HG02759 (cell line): ENCODE measurements around the gene ABCA2.

Experiments used
- ATAC-seq: cut with Tn5 transposase; IDR thresholded peaks from one replicate; pipeline ENCODE4 v1.9.1; 2021; ENCODE audit warnings: mild to moderate bottlenecking, moderate library complexity; ENCODE audit not compliant: unreplicated experiment

ABCA2 gene

DNA sequence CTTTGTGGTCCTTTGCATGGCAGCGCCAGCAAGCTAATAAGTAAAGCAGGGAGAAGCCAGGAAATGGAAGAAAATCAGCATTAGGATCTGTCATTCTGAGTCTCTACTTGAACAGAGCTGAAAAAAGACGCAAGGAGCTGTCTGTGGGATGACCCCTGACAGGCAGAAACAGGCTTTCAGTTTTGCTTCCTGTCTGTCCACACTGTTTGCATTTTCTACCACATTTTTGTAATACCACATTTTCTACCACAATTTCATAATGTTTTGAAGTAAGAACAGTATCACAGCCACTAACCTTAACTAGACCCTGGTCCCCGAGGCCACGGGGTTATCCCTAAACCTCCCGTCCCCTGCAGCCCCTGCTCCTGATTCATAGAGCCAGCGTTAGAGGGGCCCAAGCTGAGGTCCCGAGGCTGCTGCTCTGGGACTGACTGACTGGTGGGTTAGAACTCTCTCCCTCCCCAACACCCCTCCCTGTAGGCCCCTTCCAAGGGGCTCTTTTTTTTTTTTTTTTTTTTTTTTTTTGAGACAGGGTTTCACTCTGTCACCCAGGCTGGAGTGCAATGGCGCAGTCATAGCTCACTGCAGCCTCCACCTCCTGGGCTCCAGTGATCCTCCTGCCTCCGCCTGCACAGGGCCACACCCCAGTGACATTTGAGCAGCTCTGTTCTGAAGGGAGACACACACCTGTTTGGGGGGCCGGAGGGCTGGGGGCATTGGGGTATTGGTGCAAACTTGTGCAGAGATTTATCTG is 27.7 kb downstream of the ABCA2 start:
- peak; percentile 73 for ATAC-seq

DNA sequence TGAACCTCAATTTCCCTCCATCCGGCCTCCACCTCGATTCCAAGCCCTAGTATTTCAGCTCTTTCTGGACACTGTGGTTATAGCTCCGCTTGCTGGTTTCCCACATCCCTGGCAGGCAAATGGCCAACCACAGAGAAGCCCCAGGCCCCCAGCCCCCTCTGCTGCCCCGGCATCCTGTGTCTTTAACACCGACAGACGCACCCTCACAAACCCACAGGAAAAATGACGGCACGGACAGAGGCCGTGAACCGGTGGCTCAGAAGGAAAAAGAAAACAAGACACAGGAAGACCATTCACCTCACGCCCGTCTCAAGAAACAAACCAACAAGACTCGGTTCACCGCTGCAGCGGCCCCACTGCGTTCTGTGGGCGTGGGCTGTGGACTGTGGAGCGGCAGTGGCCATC is 30.2 kb downstream of the ABCA2 start:
- no peak for ATAC-seq

DNA sequence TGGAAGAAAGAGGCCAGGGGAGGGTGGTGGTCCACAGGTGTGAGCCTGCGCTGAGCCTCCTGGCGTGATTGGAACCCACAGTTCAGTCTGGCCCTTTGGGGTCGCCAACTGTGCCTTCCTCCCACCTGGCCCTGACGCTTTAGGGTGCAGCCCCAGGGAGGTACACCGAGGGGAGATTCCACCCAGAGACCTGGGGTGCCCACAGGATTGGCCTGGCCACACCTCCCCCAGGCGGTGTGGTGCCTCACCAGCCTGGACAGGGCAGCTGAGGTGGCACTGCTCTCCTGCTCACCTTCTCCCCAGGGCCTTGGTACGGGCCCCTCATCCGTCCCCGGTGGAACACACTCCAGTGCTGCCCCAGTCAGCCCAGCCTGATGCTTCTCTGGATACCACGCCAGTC is 30.7 kb downstream of the ABCA2 start:
- ATAC-seq: no peak

DNA sequence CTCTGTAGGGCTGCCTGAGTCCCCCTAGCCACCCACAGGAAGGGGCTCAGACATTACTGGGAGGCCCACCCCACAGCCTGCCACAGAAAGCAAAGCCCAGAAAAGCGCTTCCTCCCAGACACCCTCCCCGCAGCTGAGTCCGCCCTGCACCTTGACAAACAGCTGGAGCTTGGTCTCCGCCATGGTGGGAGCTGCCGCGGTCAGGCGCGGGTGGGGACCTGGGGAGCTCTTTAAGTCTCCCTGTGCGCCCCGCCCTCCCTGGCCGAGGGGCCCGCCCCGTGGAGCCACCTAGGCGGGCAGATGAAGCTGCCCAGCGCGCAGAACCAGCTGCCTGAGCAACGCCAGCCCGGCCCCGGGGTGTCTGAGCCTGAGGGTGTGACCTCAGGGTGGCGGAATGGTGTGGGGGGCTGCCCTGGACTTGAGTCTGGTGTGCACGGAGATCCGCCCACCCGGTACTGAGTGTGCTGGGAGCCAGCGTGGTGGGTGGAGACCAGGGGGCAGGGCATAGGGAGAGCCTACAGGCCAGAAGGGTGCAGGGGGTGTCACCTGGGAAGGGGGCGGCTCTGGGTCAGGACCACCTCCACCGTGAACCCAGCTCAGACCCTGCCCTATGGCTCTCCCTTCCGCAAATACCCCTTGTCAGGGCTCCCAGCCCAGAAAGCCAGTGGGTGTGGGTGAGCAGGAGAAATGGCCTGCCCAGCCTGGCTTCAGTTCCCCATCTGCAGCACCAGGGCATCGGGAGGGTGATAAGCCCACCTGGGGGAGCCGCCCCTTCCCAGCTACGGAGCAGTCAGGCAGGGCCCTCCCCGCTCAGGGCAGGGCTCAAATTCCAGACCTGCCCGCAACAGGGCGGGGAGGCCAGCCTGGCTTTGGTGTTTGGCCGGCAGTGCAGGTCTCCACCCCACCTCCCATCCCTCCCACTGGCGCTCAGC is 31.4 kb downstream of the ABCA2 start, which contains the start of gene CLIC3:
Gene CLIC3, minus strand, starts transcription at position 208 of the 932 bp plus-strand sequence. Its CDS starts 25 bp downstream, at position 183.
- ATAC-seq: no peak

DNA sequence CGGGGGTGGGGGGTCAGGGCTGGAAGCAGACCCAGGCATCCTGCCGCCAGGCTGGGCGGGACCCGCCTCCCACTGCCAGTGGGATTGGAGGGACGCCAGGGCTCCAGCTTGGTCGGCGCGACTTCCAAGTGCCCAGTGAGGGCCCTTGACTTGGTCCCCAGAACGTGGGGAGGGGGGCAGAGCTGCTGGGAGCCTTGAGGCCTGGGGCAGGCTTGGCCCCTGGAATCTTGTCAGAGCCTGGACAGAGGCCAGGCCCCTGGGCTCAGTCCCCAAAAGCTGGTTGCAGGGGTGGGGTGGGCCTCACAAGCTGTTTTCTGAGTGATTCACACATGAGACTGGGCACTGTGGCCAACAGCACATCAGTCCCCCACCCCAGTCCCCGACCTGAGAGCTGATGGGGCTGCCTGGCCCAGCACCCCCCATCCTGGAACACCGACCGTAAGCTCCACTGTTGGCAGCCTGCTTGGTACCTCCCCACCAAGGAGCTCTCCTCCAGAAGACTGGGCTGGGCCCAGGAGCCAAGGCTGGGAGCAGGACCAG is 32.2 kb downstream of the ABCA2 start:
- no peak for ATAC-seq

DNA sequence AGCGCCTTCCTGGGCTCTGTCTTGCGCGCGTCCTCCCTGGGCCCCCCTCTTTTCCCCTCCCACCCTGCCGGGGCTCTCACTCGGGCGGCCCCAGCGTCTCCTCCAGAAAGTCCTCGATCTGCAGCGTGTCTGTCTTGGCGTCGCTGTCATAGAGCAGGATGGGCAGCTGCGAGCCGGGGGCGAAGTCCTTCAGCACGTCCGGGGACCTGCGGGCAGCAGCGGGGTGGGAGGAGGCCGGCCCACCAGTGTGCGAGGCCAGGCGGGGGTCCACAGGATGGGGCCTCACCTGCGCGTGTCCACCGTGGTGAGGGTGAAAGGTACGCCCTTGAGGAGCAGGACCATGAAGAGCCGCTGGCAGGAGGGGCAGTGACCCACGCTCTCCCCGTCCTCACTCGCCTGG is 32.7 kb downstream of the ABCA2 start:
- no peak for ATAC-seq

DNA sequence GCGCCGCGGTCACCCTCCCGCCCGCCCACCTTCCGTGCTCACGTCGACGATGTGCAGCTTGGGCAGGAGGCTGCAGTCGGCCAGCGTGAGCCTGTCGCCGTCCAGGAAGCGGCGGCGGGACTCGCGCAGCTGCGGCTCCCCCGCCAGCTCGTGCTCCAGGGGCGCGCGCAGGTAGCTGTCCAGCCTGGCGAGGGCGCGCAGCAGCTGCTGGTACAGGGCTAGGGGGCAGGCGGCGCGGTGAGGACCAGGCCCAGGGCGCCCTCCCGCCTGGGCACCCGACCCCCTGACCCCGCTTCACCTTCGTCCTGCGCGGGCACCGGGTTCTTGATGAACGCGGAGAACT is 33.2 kb downstream of the ABCA2 start:
- no peak for ATAC-seq

DNA sequence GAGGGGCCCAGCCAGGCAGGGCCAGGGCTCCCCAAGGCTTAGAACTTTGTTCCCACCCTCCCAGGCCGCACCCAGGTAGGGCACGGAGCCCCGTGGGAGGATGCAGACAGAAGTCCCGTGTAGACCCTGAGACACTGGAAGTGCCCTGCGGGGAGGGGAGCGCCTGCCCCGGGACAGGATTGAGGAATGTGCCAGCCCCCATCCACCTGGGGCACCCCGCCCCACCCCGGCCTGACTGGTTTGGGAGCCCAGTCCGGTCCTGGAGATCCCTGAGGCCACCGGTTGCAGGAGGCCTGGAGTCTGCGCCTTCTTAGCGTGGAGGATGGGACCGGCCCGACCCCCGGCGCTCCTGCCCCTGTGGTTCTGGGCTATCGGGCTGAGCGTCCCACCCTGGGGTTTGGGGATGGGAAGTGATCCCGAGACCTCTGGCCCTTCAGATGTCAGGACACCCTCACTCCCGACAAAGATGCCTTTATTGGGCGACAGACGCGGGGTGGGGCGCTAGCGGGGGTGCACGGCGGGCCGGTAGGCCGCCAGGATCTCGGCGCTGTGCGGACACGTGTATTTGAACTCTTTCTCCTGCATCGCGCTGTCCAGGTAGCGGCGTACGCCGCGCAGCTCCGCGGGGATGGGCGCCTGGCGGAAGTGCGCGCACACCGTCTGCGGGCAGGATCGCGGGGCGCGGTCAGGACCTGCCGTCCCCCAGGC is 33.7 kb downstream of the ABCA2 start:
- ATAC-seq: no peak

DNA sequence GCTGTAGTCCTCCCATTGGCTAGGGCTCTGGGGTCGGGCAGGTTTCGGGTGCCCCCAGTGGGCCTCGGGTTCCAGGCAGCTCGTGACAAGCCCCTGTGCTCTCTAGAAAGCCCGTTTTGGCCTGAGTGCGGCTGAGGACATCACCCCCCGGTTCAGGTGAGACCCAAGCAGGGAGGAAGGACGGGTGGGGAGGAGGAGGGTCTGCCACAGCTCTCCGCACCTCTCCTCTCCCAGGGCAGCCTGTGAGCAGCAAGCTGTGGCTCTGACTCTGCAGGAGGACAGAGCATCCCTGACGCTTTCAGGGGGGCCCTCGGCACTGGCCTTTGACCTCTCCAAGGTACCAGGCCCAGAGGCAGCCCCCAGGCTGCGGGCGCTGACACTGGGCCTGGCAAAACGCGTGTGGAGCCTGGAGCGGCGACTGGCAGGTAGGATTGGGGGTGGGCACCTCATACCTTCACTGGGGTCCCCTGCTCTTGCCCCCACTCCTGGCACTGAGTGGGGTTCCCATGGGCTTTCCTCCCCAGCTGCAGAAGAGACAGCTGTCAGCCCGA is 35.1 kb downstream of the ABCA2 start:
- ATAC-seq: no peak

- peak; percentile 93 for ATAC-seq
Measured at GRCh38 chr9:136991993-136992818, 35.8 kb downstream of the ABCA2 start, which contains the start of gene PAXX. PAXX (plus strand) TSS chr9:136992422; CDS start chr9:136992444, 22 bp downstream.

GRCh38 chr9:136990242-136990911 is 37.7 kb downstream of the ABCA2 start:
- ATAC-seq: no peak

DNA sequence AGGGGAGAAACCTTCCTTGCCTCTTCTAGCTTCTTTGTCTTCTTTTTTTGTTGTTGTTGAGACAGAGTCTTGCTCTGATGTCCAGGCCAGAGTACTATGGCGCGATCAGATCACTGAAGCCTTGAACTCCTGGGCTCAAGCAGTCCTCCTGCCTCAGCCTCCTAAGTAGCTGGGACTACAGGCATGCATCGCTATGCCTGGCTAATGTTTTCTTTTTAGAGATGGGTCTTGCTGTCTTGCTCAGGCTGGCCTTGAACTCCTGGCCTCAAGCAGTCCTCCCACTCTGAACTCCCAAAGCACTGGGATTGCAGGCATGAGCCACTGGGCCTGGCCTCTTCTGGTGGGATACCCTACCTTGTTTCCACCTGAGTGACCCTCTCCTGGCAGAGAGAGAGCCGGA is 39.2 kb downstream of the ABCA2 start:
- no peak for ATAC-seq

GRCh38 chr9:136985853-136986252 is 42.2 kb downstream of the ABCA2 start:
- ATAC-seq: no peak

DNA sequence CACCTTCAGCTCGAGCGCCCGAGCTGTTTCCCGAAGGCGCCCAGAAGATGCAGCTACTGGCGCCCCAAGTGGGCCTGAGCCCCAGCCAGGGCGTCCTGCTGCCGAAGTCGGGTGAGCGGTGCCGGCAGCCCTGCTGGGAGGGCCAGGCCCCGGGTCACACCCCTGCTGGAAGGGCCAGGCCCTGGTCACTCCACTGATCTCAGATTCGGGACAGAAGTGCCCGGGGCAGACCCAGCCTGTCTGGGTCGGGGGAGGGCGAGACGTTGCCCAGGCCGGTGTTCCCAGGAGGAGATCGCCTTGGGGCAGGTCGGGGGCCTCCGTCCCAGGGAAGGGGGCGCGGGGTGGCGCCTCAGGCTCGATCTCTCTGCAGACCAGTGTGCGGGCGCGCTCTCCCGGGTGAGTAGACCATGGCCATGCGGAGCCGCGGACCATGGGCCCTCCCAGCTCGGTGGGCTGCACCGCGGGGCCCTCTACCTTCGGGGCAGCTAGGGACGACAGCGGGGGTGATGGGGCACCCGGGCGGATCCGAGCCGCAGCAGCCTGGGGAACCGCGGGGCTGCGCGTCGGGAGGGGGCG is 42.9 kb downstream of the ABCA2 start:
- ATAC-seq: no peak

DNA sequence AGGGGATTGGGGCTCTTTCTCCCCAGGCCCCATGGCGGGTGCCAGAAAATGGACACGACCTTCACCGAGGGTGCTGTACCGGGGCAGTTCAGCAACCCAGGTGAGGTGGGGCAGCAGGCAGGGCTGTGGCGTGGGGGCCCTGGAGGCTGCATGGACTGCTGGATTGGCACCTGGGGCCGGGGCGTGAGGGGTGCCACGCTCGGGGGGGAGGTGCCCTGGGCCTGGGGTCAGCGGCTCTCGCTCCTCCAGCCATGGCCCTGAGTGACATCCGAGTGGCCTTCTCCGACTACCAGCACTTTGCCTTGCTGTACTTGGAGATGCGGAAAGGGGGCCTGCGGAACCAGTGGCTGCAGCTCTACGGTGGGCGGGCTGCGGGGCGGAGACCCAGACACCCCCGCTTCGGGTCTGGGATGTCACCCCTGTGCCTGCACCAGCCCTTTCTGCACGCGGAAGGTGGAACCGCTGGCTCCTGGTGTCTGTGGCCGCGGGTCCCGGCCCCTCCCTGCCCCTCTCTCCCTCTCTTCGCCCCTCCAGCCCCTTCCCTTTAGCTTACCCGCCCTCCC is 43.5 kb downstream of the ABCA2 start:
- ATAC-seq: no peak

DNA sequence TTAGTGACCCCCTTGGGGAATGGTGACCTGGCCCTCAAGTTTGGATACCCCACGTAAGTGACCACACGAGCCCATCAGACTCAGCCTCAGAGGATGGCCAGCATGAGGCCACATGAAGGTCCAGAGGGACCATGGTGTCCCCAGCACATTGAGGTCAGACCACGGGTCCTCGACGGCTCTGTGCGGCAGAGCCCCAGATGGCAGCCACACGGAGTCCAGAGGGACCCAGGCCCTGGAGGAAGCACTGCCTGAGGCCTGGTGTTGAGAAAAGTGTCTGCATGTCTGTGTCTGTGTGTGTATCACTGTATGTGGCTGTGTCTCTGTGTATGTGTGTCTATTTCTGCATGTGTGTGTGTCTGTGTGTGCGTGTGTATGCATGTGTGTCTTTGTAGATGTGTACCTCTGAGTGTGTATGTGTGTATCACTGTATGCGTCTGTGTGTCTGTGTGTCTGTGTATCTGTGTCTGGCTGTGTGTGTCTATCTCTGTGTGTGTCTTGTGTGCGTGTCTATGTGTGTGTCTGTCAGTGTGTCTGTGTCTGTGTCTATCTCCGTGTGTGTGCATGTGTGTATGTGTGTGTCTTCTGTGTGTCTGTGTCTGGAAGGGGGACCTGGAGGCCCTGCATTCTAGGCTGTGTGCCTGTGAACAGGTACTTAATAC is 44.3 kb downstream of the ABCA2 start:
- no peak for ATAC-seq

- no peak for ATAC-seq
Measured at GRCh38 chr9:136983167-136983566, 44.9 kb downstream of the ABCA2 start.
